SJCRH30 (cell line): Measurements from ENCODE around the gene DUSP9. TPM values are rescaled to one million over a fixed set of nuclear protein-coding genes. Genes with fewer than 3 reads are reported as not detected.
"Not testable (repeated sequence)": the region's sequence is repeated elsewhere in the genome, so short reads cannot be mapped to it uniquely, and the experiment has no call there.

ENCODE experiments used
- DNase-seq, 2 experiments: peaks; one replicate each; pipeline ENCODE4 v3.0.0-alpha.2; 2015 to 2020
- H3K27ac ChIP-seq: fragments of 250-450 bp; sonication (Bioruptor Pico); 2 replicates; pipeline ENCODE4 v1.5.1; 2020; ENCODE audit warnings: mild to moderate bottlenecking, moderate library complexity
- H3K27me3 ChIP-seq: fragments of 250-450 bp; sonication (Bioruptor Pico); 2 replicates; pipeline ENCODE4 v1.5.1; 2020; ENCODE audit warnings: mild to moderate bottlenecking, moderate library complexity
- H3K36me3 ChIP-seq: fragments of 250-450 bp; sonication (Bioruptor Pico); 2 replicates; pipeline ENCODE4 v1.5.1; 2020; ENCODE audit warnings: mild to moderate bottlenecking, moderate library complexity
- H3K4me1 ChIP-seq: fragments of 250-450 bp; sonication (Bioruptor Pico); 2 replicates; pipeline ENCODE4 v1.5.1; 2020; ENCODE audit warnings: mild to moderate bottlenecking, moderate library complexity
- H3K4me3 ChIP-seq: fragments of 250-450 bp; sonication (Bioruptor Pico); 2 replicates; pipeline ENCODE4 v1.5.1; 2020; ENCODE audit warnings: mild to moderate bottlenecking, moderate library complexity
- H3K9me3 ChIP-seq: fragments of 250-450 bp; sonication (Bioruptor Pico); replicated peaks from 2 replicates; pipeline ENCODE4 v1.5.1; 2020; ENCODE audit warnings: mild to moderate bottlenecking, moderate library complexity
- total RNA-seq: library from RNA; depleted of rRNA; stranded (reverse); fragments of >200 nt; shearing (Covaris generic); gene quantifications from 2 replicates; pipeline ENCODE4 v1.2.3, GENCODE V29; 2014

DUSP9 gene
- total RNA-seq, 1 experiment from 2014 or later = 0.14 TPM

GRCh38 chrX:153685156-153685536 lies 38.1 kb downstream of the DUSP9 start:
- Histone ChIP-seq H3K27ac (no peak overlapping the region), H3K4me1 (no peaks in the 10 kb centered on the region), H3K4me3 (no peak overlapping the region), H3K27me3 (no peaks in the 10 kb centered on the region), H3K36me3 (no peaks in the 10 kb centered on the region), H3K9me3 (no peaks in the 10 kb centered on the region)
- DNase-seq = no peak

DNA sequence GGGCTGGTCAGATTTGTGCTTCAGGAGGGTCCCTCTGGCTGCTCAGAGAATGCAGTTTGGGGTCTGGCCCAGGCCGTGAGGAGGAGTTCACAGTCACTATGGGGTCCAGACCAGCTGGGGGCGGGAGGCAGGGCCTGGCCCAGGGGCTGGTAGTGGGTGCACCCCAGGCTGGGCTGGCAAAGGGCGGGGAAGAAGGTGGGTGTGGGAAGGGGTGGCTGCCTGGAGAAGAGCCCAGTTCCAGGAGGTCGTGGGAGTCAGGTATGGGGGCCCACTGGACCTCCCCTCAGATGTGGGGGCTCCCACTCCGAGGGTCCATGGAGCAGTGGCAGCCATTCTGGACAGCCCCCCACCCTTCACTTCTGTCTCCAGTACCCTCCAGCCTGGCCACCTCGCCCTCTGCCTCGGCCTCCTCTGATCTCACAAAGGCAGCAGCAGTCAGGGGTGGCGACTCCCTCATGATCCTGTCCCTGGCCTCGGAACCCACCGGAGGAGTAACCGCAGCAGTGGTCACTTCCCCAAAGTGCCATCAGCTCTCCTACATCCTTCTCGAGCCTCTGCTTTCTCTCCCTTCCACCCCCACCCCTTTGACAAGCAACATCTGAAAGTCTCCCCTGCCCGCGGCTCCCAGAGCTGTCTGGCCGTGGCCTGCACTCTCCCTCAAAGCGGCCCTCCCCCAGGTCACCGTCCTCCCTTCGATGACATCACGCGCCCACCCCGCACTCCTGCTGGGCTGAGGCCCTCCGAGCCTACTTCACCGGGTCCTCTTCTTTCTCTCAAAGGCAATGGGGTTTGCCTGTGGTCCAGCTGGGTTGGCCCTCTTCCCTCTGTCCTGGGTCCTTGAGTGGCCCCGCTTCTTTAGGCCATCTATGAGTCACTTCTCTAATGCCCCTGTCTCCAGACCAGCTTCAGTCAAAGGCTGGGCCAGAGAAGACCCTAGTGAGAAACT lies 39.0 kb downstream of the DUSP9 start:
- H3K27ac ChIP-seq = no peak overlapping the region
- H3K36me3 ChIP-seq = no peaks in the 10 kb centered on the region
- H3K4me3 ChIP-seq = no peak overlapping the region
- no peaks in the 10 kb centered on the region for H3K27me3 ChIP-seq
- H3K9me3 ChIP-seq = no peaks in the 10 kb centered on the region
- no peak for DNase-seq
- no peaks in the 10 kb centered on the region for H3K4me1 ChIP-seq

GRCh38 chrX:153686711-153687110 lies 39.7 kb downstream of the DUSP9 start:
- H3K4me1 ChIP-seq = no peaks in the 10 kb centered on the region
- H3K27ac ChIP-seq = no peak overlapping the region
- H3K36me3 ChIP-seq = no peaks in the 10 kb centered on the region
- H3K27me3 ChIP-seq = no peaks in the 10 kb centered on the region
- no peaks in the 10 kb centered on the region for H3K9me3 ChIP-seq
- no peak for DNase-seq
- H3K4me3 ChIP-seq = no peak overlapping the region

DNA sequence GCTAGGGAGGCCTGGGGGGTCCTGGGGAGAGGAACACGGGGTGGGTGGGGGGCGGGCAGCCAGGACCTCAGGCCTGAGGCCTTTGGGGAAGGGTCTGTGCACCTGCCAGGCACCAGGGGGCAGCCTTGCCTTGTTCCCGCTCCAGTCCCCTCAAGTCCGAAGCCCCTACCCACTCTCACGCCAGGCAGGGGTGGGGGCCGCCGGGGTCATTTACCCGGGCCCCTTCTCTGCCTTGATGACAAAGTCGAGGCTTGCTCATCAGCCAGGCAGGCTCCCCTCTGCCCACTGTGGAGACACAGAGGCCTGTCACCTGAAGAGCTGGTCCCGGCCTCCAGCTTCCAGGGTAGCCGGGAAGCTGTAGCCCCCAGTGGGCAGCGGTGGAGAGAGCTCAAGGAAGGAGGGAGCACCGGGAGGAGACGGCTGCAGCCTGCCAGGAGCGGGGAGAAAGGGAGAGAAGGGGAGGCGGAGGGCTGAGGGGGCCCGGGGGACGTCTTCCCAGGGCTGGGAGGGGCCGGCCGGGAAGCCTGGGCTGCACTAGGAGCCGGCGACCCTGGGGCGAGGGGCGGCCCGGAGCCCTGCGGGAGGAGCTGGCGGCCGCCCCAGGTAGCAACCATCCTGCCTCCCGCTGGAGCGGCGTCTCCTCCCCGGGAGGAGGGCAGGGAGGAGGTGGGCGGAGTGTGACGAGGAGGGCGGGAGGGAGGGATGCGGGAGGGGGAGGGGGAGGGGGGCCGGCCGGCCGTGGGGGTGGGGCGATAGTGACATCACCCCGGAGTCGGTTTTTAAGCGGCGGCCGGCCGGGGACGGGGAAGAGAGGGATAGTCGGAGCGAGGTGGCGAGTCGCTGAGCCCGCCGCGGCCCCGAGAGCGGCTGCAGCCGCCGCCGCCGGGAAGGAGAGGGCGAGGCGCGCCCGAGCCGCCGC lies 40.4 kb downstream of the DUSP9 start, which contains the start of gene SLC6A8:
Gene SLC6A8 (plus strand): TSS at position 806 of the 919 bp plus-strand sequence. CDS start 649 bp downstream, outside the sequence.
- H3K9me3 ChIP-seq = no peaks in the 10 kb centered on the region
- H3K27me3 ChIP-seq = no peaks in the 10 kb centered on the region
- H3K4me1 ChIP-seq = no peaks in the 10 kb centered on the region
- peak; percentile 65 to 67 for DNase-seq
- H3K4me3 ChIP-seq = peak within 1 kb of the TSS; percentile 52
- no peak within 1 kb of the TSS for H3K27ac ChIP-seq
- H3K36me3 ChIP-seq = no peaks in the 10 kb centered on the region

DNA sequence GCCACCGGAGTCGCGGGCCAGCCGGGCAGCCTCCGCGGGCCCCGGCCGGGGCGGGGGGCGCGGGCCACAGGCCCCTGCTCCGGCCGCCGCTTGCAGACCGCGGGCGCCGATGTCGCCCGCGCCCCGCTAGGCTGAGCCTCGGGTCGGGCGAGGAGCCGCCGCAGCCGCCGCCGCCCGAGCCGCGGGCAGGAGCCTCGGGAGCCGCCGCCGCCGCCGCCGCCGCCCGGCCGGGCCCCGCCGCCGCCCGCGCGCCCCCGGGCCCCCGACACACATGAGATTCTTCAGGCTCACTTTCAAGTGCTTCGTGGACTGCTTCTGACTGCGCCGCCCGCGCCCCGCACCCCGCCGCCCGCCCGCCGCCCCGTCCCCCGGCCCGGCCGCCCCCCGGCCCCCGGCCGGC lies 41.1 kb downstream of the DUSP9 start:
- DNase-seq = no peak
- no peak overlapping the region for H3K4me3 ChIP-seq
- no peaks in the 10 kb centered on the region for H3K27me3 ChIP-seq
- H3K4me1 ChIP-seq = no peaks in the 10 kb centered on the region
- H3K36me3 ChIP-seq = no peaks in the 10 kb centered on the region
- H3K27ac ChIP-seq = no peak overlapping the region
- H3K9me3 ChIP-seq = no peaks in the 10 kb centered on the region

GRCh38 chrX:153688506-153688905 lies 41.5 kb downstream of the DUSP9 start:
- DNase-seq = no peak
- Histone ChIP-seq H3K36me3 (no peaks in the 10 kb centered on the region), H3K27me3 (no peaks in the 10 kb centered on the region), H3K27ac (no peak overlapping the region), H3K4me1 (no peaks in the 10 kb centered on the region), H3K4me3 (peak overlapping the region; percentile 52), H3K9me3 (no peaks in the 10 kb centered on the region)

DNA sequence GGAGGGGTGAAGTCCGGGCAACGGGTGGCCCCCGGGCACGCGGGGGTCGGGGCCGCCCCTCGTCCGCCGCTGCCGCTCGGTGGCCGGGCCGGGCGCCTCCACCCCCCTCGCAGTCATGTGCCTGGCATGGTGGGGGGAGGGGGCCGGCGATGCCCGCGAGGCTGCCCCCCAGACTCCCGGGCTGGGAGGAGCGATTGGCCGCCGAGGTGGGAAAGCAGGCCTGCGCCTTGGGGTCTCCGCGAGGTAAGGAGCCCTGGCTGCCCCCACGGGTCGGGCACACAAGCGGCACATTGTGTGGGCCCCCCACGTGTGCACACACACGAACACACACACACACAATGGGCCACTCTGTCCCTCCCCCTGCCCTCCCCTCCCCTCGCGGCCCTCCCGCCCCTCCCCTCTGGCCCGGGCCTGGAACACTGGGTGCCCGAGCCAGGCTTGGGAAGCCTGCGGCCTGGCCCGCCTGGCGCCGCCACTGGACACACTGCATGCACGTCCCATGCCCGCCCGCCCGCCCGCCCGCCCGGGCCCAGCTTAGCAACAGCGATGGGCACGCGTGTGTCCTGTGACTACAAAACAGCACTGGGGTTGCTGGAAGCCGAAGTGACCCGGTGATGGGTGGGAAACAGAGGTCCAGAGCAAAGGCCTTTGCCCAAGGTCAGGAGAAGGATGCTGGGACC lies 42.0 kb downstream of the DUSP9 start:
- peak in 1 of 2 experiments; percentile 26 for DNase-seq
- H3K9me3 ChIP-seq = no peaks in the 10 kb centered on the region
- no peaks in the 10 kb centered on the region for H3K4me1 ChIP-seq
- H3K36me3 ChIP-seq = no peaks in the 10 kb centered on the region
- H3K27me3 ChIP-seq = no peaks in the 10 kb centered on the region
- no peak overlapping the region for H3K27ac ChIP-seq
- peak overlapping the region; percentile 52 for H3K4me3 ChIP-seq

DNA sequence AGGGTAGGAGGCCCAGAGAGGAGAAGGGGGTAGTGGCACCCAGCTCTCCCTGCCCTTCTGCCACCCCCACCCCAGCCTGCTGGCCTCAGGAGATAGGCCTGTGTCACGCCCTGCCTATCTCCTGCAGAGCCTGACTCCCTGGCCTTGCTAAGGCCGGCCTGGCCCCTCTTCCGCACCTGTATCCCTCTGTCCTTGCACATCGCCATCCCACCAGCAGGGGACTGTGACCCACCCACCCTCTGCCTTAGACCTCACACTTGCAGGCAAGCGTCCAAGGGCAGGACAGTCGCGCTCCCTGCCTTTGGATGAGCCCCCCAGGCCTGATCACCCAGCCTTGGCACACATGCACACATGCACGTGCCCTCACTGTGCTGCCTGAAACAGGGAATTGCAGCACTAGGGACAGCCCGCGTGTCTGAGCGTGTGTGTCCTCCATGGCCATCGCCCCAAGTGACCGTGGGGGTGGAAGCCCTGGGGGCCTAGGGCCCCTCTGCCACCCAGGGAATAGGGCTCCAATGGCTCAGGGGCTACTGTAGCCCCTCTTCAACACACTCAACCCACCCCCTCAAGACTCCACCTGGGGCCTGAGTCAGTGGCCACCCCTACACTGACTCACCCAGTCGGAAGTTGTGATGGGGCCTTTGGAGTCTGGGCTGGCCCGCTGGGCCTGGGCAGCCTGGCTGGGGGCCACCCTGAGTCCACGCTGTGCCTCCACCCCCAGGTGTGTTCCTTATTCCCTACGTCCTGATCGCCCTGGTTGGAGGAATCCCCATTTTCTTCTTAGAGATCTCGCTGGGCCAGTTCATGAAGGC lies 42.9 kb downstream of the DUSP9 start:
- Histone ChIP-seq H3K4me1 (no peaks in the 10 kb centered on the region), H3K36me3 (no peaks in the 10 kb centered on the region), H3K27ac (no peak overlapping the region), H3K27me3 (no peaks in the 10 kb centered on the region), H3K9me3 (no peaks in the 10 kb centered on the region), H3K4me3 (no peak overlapping the region)
- no peak for DNase-seq

- no peak for DNase-seq
- Histone ChIP-seq H3K27me3 (no peaks in the 10 kb centered on the region), H3K4me3 (no peak overlapping the region), H3K4me1 (no peaks in the 10 kb centered on the region), H3K36me3 (no peaks in the 10 kb centered on the region), H3K27ac (no peak overlapping the region), H3K9me3 (no peaks in the 10 kb centered on the region)
These were observed 43.5 kb downstream of the DUSP9 start for GRCh38 chrX:153690466-153690865.

GRCh38 chrX:153691032-153691827 lies 44.2 kb downstream of the DUSP9 start:
- not testable (repeated sequence) for H3K27me3 ChIP-seq, H3K27ac ChIP-seq, H3K9me3 ChIP-seq, H3K4me1 ChIP-seq, H3K36me3 ChIP-seq, DNase-seq, H3K4me3 ChIP-seq

GRCh38 chrX:153692003-153692402 lies 45.0 kb downstream of the DUSP9 start:
- Histone ChIP-seq H3K4me1 (no peaks in the 10 kb centered on the region), H3K4me3 (no peak overlapping the region), H3K27ac (no peak overlapping the region), H3K36me3 (no peaks in the 10 kb centered on the region), H3K9me3 (no peaks in the 10 kb centered on the region), H3K27me3 (no peaks in the 10 kb centered on the region)
- DNase-seq = no peak

DNA sequence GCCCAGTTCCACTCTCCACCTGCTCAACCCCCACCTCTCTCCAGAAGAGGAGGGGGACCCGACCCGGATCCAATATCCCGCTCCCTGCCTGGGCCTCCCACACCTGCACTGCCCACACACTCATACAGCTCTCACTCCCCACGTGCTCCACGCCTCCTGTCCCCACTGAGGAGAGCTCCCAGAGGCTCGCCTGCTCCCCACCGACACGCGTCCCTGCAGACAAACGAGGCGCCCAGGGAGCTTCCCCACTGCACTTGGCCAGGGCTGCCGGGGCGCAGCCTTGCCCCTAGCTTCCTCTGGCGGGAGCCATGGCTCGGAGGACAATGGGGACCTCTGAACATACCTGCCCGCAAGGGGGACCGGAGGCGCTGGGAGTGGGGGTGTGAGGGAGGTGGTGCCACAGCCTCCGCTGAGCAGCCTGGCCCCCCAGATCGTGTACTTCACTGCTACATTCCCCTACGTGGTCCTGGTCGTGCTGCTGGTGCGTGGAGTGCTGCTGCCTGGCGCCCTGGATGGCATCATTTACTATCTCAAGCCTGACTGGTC lies 45.7 kb downstream of the DUSP9 start:
- H3K9me3 ChIP-seq = no peaks in the 10 kb centered on the region
- H3K27ac ChIP-seq = no peak overlapping the region
- no peaks in the 10 kb centered on the region for H3K27me3 ChIP-seq
- DNase-seq = no peak
- H3K36me3 ChIP-seq = no peaks in the 10 kb centered on the region
- no peak overlapping the region for H3K4me3 ChIP-seq
- H3K4me1 ChIP-seq = no peaks in the 10 kb centered on the region
